ENCODE measurements around the gene CDC42BPB. TPM values are rescaled to one million over a fixed set of nuclear protein-coding genes. Genes with fewer than 3 reads are reported as not detected.
A peak's percentile ranks its signal among the peaks of the same experiment; 100 is the strongest.

Gene CDC42BPB
- total and polyA plus RNA-seq, 2 of the 13 experiments (the other 11 are each of a cell fraction or from before 2014, with no cell fraction given), result 19.7 to 32.3 TPM

GRCh38 chr14:103058164-103059055 lies 1.1 kb upstream of the CDC42BPB start (continued):
- no peak for TF ChIP-seq EHMT2 (IDR thresholded peaks at IDR 0.05; ENCODE audit: borderline replicate concordance, low read depth, low read length)
- no peak for TF ChIP-seq NR0B2 (CRISPR knock-in tag; IDR thresholded peaks at IDR 0.05)
- TF ChIP-seq PBX3 (CRISPR knock-in tag; IDR thresholded peaks at IDR 0.05; ENCODE audit: borderline replicate concordance), result no peak
- TF ChIP-seq SKI (IDR thresholded peaks at IDR 0.05; ENCODE audit: partially characterized antibody), result no peak
- no peak for TF ChIP-seq ZNF576 (CRISPR knock-in tag; IDR thresholded peaks at IDR 0.05)
- TF ChIP-seq ZNF891 (CRISPR knock-in tag; IDR thresholded peaks at IDR 0.05), result 0 out of 2 replicates have a peak, but pooled peaks have one; percentile 15
- no peak for TF ChIP-seq LBX2 (CRISPR knock-in tag; IDR thresholded peaks at IDR 0.05; ENCODE audit: borderline replicate concordance)
- TF ChIP-seq ZFX (CRISPR knock-in tag; IDR thresholded peaks at IDR 0.05; ENCODE audit: low read depth), result 0 out of 2 replicates have a peak, but pooled peaks have one; percentile 48
- no peak for TF ChIP-seq ZNF691 (CRISPR knock-in tag; IDR thresholded peaks at IDR 0.05; ENCODE audit: borderline replicate concordance, low read depth)
- no peak for TF ChIP-seq PLRG1 (conservative IDR thresholded peaks at IDR 0.05)
- TF ChIP-seq TEAD3 (CRISPR knock-in tag; optimal IDR thresholded peaks at IDR 0.05; ENCODE audit: borderline replicate concordance), result no peak
- TF ChIP-seq HIC2 (CRISPR knock-in tag; IDR thresholded peaks at IDR 0.05; ENCODE audit: low read depth), result no peak
- TF ChIP-seq ZNF552 (CRISPR knock-in tag; IDR thresholded peaks at IDR 0.05; ENCODE audit: borderline replicate concordance), result no peak
- no peak for TF ChIP-seq ZBTB38 (CRISPR knock-in tag; IDR thresholded peaks at IDR 0.05)
- TF ChIP-seq ZNF292 (CRISPR knock-in tag; IDR thresholded peaks at IDR 0.05; ENCODE audit: borderline replicate concordance, low read depth), result no peak
- TF ChIP-seq NFE2L2 (IDR thresholded peaks at IDR 0.05; ENCODE audit: low read length), result no peak
- TF ChIP-seq ZNF704 (CRISPR knock-in tag; IDR thresholded peaks at IDR 0.05; ENCODE audit: borderline replicate concordance), result no peak
- TF ChIP-seq NKX3-1 (CRISPR knock-in tag; IDR thresholded peaks at IDR 0.05), result no peak
- 0 out of 2 replicates have a peak, but pooled peaks have one; percentile 35 for TF ChIP-seq ZNF225 (CRISPR knock-in tag; IDR thresholded peaks at IDR 0.05)
- no peak for TF ChIP-seq ZSCAN5A (CRISPR knock-in tag; IDR thresholded peaks at IDR 0.05; ENCODE audit: borderline replicate concordance)
